ENCODE measurements around the gene IL17RC. TPM values are rescaled to one million over a fixed set of nuclear protein-coding genes. Genes with fewer than 3 reads are reported as not detected.

The IL17RC gene
- total and polyA plus RNA-seq, 2 donors (not counting 3 experiments of a cell fraction or from before 2014, with no cell fraction given): 18.7 to 19.9 TPM

GRCh38 chr3:9933561-9934234 is 16.8 kb downstream of the IL17RC start, which contains the start of gene CRELD1:
TSS of gene CRELD1 (plus strand) at chr3:9933834. CDS start at chr3:9934439, 605 bp downstream.
- peak; percentile 91 for FAIRE-seq
- H3K9me1 ChIP-seq (replicated peaks; ENCODE audit: control insufficient read depth, extremely low read depth, insufficient read depth, low read length): no peaks in the 10 kb centered on the region
- H3K9me3 ChIP-seq (replicated peaks; ENCODE audit: control insufficient read depth, insufficient read depth, low read length): no peaks in the 10 kb centered on the region
- H3K27me3 ChIP-seq (ENCODE audit: control insufficient read depth in 2 of 2, insufficient read depth in 2 of 2, low read length in 2 of 2): no peaks in the 10 kb centered on the region
- peak within 1 kb of the TSS; percentile 85 for H3K27ac ChIP-seq (ENCODE audit: insufficient read depth, low read depth, low read length)
- peaks cover 2 to 10% of the 10 kb centered on the region in 2 experiments for H3K36me3 ChIP-seq (ENCODE audit: control insufficient read depth in 2 of 2, extremely low read depth in 1 of 2, insufficient read depth in 2 of 2, low read length in 2 of 2)
- peak within 1 kb of the TSS; percentile 95 for H2AFZ ChIP-seq (ENCODE audit: low read depth, low read length)
- no peaks in the 10 kb centered on the region for H3K79me2 ChIP-seq (ENCODE audit: control insufficient read depth, insufficient read depth, low read length)
- DNase-seq (ENCODE audit: low read depth, low spot score): peak; percentile 97
- no peaks in the 10 kb centered on the region for H4K20me1 ChIP-seq (replicated peaks; ENCODE audit: control insufficient read depth, extremely low read depth, insufficient read depth, low read length)
- dilution Hi-C loops (cut with MboI; ENCODE audit: extremely low pct_ligation_motif_present, low sequenced_read_pairs): no loop called here
- H3K4me1 ChIP-seq (ENCODE audit: control insufficient read depth, extremely low read depth, insufficient read depth, low read length): peaks cover 16% of the 10 kb centered on the region
- no TSS peak for BruUV-seq (replicated peaks)
- peak; percentile 12 for TF ChIP-seq JUN (IDR thresholded peaks at IDR 0.05; ENCODE audit: borderline replicate concordance, insufficient read depth, insufficient read length, low read depth)
- TF ChIP-seq EZH2 (IDR thresholded peaks at IDR 0.05; ENCODE audit: borderline replicate concordance, low read depth, low read length, severe bottlenecking): no peak
- TF ChIP-seq MAX (IDR thresholded peaks at IDR 0.05; ENCODE audit: insufficient read depth, insufficient read length): peak; percentile 79
- TF ChIP-seq MYC (IDR thresholded peaks at IDR 0.05; ENCODE audit: low read depth, low read length): no peak
- TF ChIP-seq POLR2AphosphoS5 (IDR thresholded peaks at IDR 0.05; ENCODE audit: insufficient read depth, low read depth, low read length): peak; percentile 90
- peak; percentile 91 for TF ChIP-seq POLR2A (IDR thresholded peaks at IDR 0.05; ENCODE audit: low read depth, low read length)
- peak in 1 of 2 donors; percentile 8 for TF ChIP-seq CTCF (IDR thresholded peaks at IDR 0.05; ENCODE audit: extremely low read depth in 1 of 2, insufficient read depth in 1 of 2, low read depth in 1 of 2, low read length in 2 of 2)
- H3K9ac ChIP-seq (replicated peaks; ENCODE audit: extremely low read depth, insufficient read depth, low read length): peak within 1 kb of the TSS; percentile 91
- CTCF ChIA-PET: interaction anchor here (0.7 to 4.0 kb wide), 21 partner anchors 9 to 805 kb away, joined by 3 to 105 read pairs (median 5); partner anchors contain the start of genes ARPC4, IL17RE, OGG1 and TADA3
- H3K4me2 ChIP-seq (ENCODE audit: insufficient read depth, low read length): peak within 1 kb of the TSS; percentile 64
- POLR2A ChIA-PET: interaction anchor here (1.0 to 1.9 kb wide), 5 partner anchors 13 to 141 kb away, joined by 3 to 14 read pairs (median 3); partner anchors contain the start of genes ARPC4 and JAGN1
- intact Hi-C loops (cut with micrococcal nuclease): loop anchor here (1.0 to 10.0 kb wide), 10 partner anchors 13 to 801 kb away; partner anchors contain the start of genes FANCD2, JAGN1, RPUSD3 and TADA3
- H3K4me3 ChIP-seq (replicated peaks in 1 of 3; ENCODE audit: insufficient read depth in 1 of 3, low read depth in 1 of 3, low read length in 3 of 3): peak within 1 kb of the TSS; percentile 67 to 76 (median 69)

Data from endothelial cell of umbilical vein (primary cell).